Activated naive CD4-positive, alpha-beta T cell treated with anti-CD3 and anti-CD28 coated beads for 36 hours (primary cell): ENCODE measurements around the gene FOXB1. TPM values are rescaled to one million over a fixed set of nuclear protein-coding genes. Genes with fewer than 3 reads are reported as not detected.

ENCODE experiments used
- CTCF ChIA-PET: fragments of 350-600 bp; sonication (Branson Sonifier 250); formaldehyde crosslinking; loops from one replicate; lab custom pipeline; 2021; ENCODE audit warnings: antibody characterized with exemption; lab: Charles Lee
- DNase-seq: peaks from one replicate; pipeline ENCODE4 v3.0.0-alpha.2; 2020
- H3K27ac Mint-ChIP-seq: one replicate; pipeline ENCODE4 v1.8.0; 2021; ENCODE audit warnings: mild to moderate bottlenecking, mixed read lengths
- H3K27me3 Mint-ChIP-seq: one replicate; pipeline ENCODE4 v1.8.0; 2021; ENCODE audit warnings: low read depth, mixed read lengths
- H3K36me3 Mint-ChIP-seq: one replicate; pipeline ENCODE4 v1.8.0; 2021; ENCODE audit warnings: low read depth, mixed read lengths
- H3K4me1 Mint-ChIP-seq: one replicate; pipeline ENCODE4 v1.8.0; 2021; ENCODE audit warnings: low read depth, mixed read lengths
- H3K4me3 Mint-ChIP-seq: one replicate; pipeline ENCODE4 v1.8.0; 2021; ENCODE audit warnings: mild to moderate bottlenecking, moderate library complexity, mixed read lengths
- H3K9me3 Mint-ChIP-seq: one replicate; pipeline ENCODE4 v1.8.0; 2021; ENCODE audit warnings: mixed read lengths
- intact Hi-C: fragments of 100-400 bp; cut with micrococcal nuclease; formaldehyde crosslinking; loops from one replicate; pipeline ENCODE4 v1.15.1; 2023
- total RNA-seq, 2 experiments: library from RNA; stranded (reverse); gene quantifications; one replicate each; pipeline ENCODE4 v1.2.3, GENCODE V29; 2021

The FOXB1 gene
- total RNA-seq, 2 experiments from 2014 or later, result not detected

- no peak overlapping the region for H3K27ac Mint-ChIP-seq
- intact Hi-C loops, result loop anchor here (1.0 to 10.0 kb wide), 7 partner anchors 10 to 472 kb away; partner anchors contain the start of genes BNIP2 and ICE2
- peaks cover 26% of the 10 kb centered on the region for H3K4me1 Mint-ChIP-seq
- peak overlapping the region; percentile 82 for H3K4me3 Mint-ChIP-seq
- no peaks in the 10 kb centered on the region for H3K36me3 Mint-ChIP-seq
- no peak for DNase-seq
- no peaks in the 10 kb centered on the region for H3K9me3 Mint-ChIP-seq
- peaks cover 83% of the 10 kb centered on the region for H3K27me3 Mint-ChIP-seq
- CTCF ChIA-PET, result interaction anchor here (0.6 to 1.4 kb wide), 3 partner anchors 9 to 88 kb away, joined by 5 to 6 read pairs (median 5); no protein-coding TSS in a partner anchor
These were observed 2.8 kb downstream of the FOXB1 start for GRCh38 chr15:60006873-60007272.

- no peak for DNase-seq
- H3K27me3 Mint-ChIP-seq, result peaks cover 69% of the 10 kb centered on the region
- no peak overlapping the region for H3K4me3 Mint-ChIP-seq
- H3K9me3 Mint-ChIP-seq, result no peaks in the 10 kb centered on the region
- H3K27ac Mint-ChIP-seq, result no peak overlapping the region
- no peaks in the 10 kb centered on the region for H3K36me3 Mint-ChIP-seq
- H3K4me1 Mint-ChIP-seq, result peaks cover 23% of the 10 kb centered on the region
- CTCF ChIA-PET, result interaction anchor here (0.7 to 1.2 kb wide), 2 partner anchors 12 to 18 kb away, joined by 3 read pairs; no protein-coding TSS in a partner anchor
- intact Hi-C loops, result loop anchor here (5.0 to 10.0 kb wide), 3 partner anchors 68 to 475 kb away; partner anchors contain the start of gene ICE2
These were observed 5.2 kb downstream of the FOXB1 start for GRCh38 chr15:60009124-60009960.

- CTCF ChIA-PET, result interaction anchor here (0.9 kb wide), 1 partner anchor 49 kb away, joined by 3 read pairs; no protein-coding TSS in a partner anchor
- DNase-seq, result no peak
- H3K9me3 Mint-ChIP-seq, result no peaks in the 10 kb centered on the region
- H3K27me3 Mint-ChIP-seq, result peaks cover 64% of the 10 kb centered on the region
- no peak overlapping the region for H3K4me3 Mint-ChIP-seq
- intact Hi-C loops, result loop anchor here (5.0 to 10.0 kb wide), 3 partner anchors 67 to 475 kb away; partner anchors contain the start of gene ICE2
- no peaks in the 10 kb centered on the region for H3K36me3 Mint-ChIP-seq
- H3K4me1 Mint-ChIP-seq, result peaks cover 16% of the 10 kb centered on the region
- no peak overlapping the region for H3K27ac Mint-ChIP-seq
These were observed 6.0 kb downstream of the FOXB1 start for GRCh38 chr15:60009980-60010732.

GRCh38 chr15:60010858-60011257 lies 6.7 kb downstream of the FOXB1 start:
- no peak overlapping the region for H3K27ac Mint-ChIP-seq
- no peak for DNase-seq
- H3K36me3 Mint-ChIP-seq, result no peaks in the 10 kb centered on the region
- CTCF ChIA-PET, result interaction anchor here (0.9 kb wide), 1 partner anchor 49 kb away, joined by 3 read pairs; no protein-coding TSS in a partner anchor
- peaks cover 9% of the 10 kb centered on the region for H3K4me1 Mint-ChIP-seq
- intact Hi-C loops, result no loop called here
- H3K9me3 Mint-ChIP-seq, result no peaks in the 10 kb centered on the region
- peaks cover 63% of the 10 kb centered on the region for H3K27me3 Mint-ChIP-seq
- H3K4me3 Mint-ChIP-seq, result no peak overlapping the region

GRCh38 chr15:60012695-60013094 lies 8.6 kb downstream of the FOXB1 start:
- H3K27me3 Mint-ChIP-seq, result peaks cover 49% of the 10 kb centered on the region
- no peak overlapping the region for H3K27ac Mint-ChIP-seq
- intact Hi-C loops, result no loop called here
- CTCF ChIA-PET, result interaction anchor here (1.4 kb wide), 1 partner anchor 9 kb away, joined by 4 read pairs; the partner anchor contains the start of gene FOXB1
- H3K4me3 Mint-ChIP-seq, result no peak overlapping the region
- no peaks in the 10 kb centered on the region for H3K36me3 Mint-ChIP-seq
- peaks cover 6% of the 10 kb centered on the region for H3K9me3 Mint-ChIP-seq
- no peak for DNase-seq
- peaks cover 6% of the 10 kb centered on the region for H3K4me1 Mint-ChIP-seq

- Mint-ChIP-seq H3K27me3 (peaks cover 17% of the 10 kb centered on the region), H3K4me3 (no peak overlapping the region), H3K36me3 (no peaks in the 10 kb centered on the region), H3K4me1 (peaks cover 19% of the 10 kb centered on the region), H3K9me3 (peaks cover 8% of the 10 kb centered on the region), H3K27ac (no peak overlapping the region)
- DNase-seq, result no peak
- CTCF ChIA-PET, result interaction anchor here (1.0 kb wide), 1 partner anchor 20 kb away, joined by 3 read pairs; no protein-coding TSS in a partner anchor
- intact Hi-C loops, result no loop called here
These were observed 13.7 kb downstream of the FOXB1 start for GRCh38 chr15:60017538-60018520.

- H3K36me3 Mint-ChIP-seq, result no peaks in the 10 kb centered on the region
- CTCF ChIA-PET, result interaction anchor here (1.4 kb wide), 1 partner anchor 24 kb away, joined by 4 read pairs; no protein-coding TSS in a partner anchor
- intact Hi-C loops, result no loop called here
- H3K4me3 Mint-ChIP-seq, result no peak overlapping the region
- H3K27me3 Mint-ChIP-seq, result peaks cover 8% of the 10 kb centered on the region
- H3K9me3 Mint-ChIP-seq, result peaks cover 8% of the 10 kb centered on the region
- peak overlapping the region; percentile 46 for H3K27ac Mint-ChIP-seq
- H3K4me1 Mint-ChIP-seq, result peaks cover 19% of the 10 kb centered on the region
- DNase-seq, result no peak
These were observed 16.6 kb downstream of the FOXB1 start for GRCh38 chr15:60020736-60021135.

GRCh38 chr15:60021589-60022378 lies 17.7 kb downstream of the FOXB1 start:
- peaks cover 19% of the 10 kb centered on the region for H3K4me1 Mint-ChIP-seq

GRCh38 chr15:60022379-60022741 lies 18.2 kb downstream of the FOXB1 start:
- CTCF ChIA-PET, result no interaction called here

More at GRCh38 chr15:60021589-60022378, 17.7 kb downstream of the FOXB1 start:
- intact Hi-C loops, result no loop called here
- Mint-ChIP-seq H3K27me3 (peaks cover 7% of the 10 kb centered on the region), H3K4me3 (no peak overlapping the region), H3K36me3 (no peaks in the 10 kb centered on the region), H3K9me3 (peaks cover 8% of the 10 kb centered on the region), H3K27ac (no peak overlapping the region)
- CTCF ChIA-PET, result no interaction called here
- DNase-seq, result no peak

GRCh38 chr15:60026555-60026954 lies 22.4 kb downstream of the FOXB1 start:
- CTCF ChIA-PET, result no interaction called here
- no peak for DNase-seq
- Mint-ChIP-seq H3K27ac (no peak overlapping the region), H3K4me3 (no peak overlapping the region), H3K4me1 (peaks cover 4% of the 10 kb centered on the region), H3K36me3 (no peaks in the 10 kb centered on the region), H3K27me3 (no peaks in the 10 kb centered on the region), H3K9me3 (no peaks in the 10 kb centered on the region)
- intact Hi-C loops, result no loop called here

More at GRCh38 chr15:60022379-60022741, 18.2 kb downstream of the FOXB1 start:
- Mint-ChIP-seq H3K27me3 (peaks cover 7% of the 10 kb centered on the region), H3K9me3 (peaks cover 5% of the 10 kb centered on the region), H3K4me1 (peaks cover 16% of the 10 kb centered on the region), H3K36me3 (no peaks in the 10 kb centered on the region), H3K4me3 (no peak overlapping the region), H3K27ac (no peak overlapping the region)
- intact Hi-C loops, result no loop called here
- DNase-seq, result no peak

- no peak for DNase-seq
- H3K27me3 Mint-ChIP-seq, result peaks cover 7% of the 10 kb centered on the region
- no peaks in the 10 kb centered on the region for H3K9me3 Mint-ChIP-seq
- no peak overlapping the region for H3K27ac Mint-ChIP-seq
- H3K36me3 Mint-ChIP-seq, result no peaks in the 10 kb centered on the region
- no peaks in the 10 kb centered on the region for H3K4me1 Mint-ChIP-seq
- CTCF ChIA-PET, result no interaction called here
- intact Hi-C loops, result no loop called here
- no peak overlapping the region for H3K4me3 Mint-ChIP-seq
These were observed 31.2 kb downstream of the FOXB1 start for GRCh38 chr15:60035344-60035743.
